ENCODE measurements around the gene C16orf54.

GRCh38 chr16:29727452-29727851, 18.3 kb downstream of the C16orf54 start:
- TF ChIP-seq POLR2AphosphoS5 (IDR thresholded peaks at IDR 0.05; ENCODE audit: low read depth, low read length) = no peak
- no peak for TF ChIP-seq POLR2A (IDR thresholded peaks at IDR 0.05; ENCODE audit: low read depth, low read length)

Data from GM12892 (cell line).